ENCODE results near the gene ARHGEF4.

Gene ARHGEF4

GRCh38 chr2:130964931-130965330 is 128.2 kb downstream of the ARHGEF4 start:
- DNase-seq (ENCODE audit: low read depth): no peak
- TF ChIP-seq CTCF (IDR thresholded peaks at IDR 0.05; ENCODE audit: insufficient read depth, low read depth, low read length, missing control alignments): no peak
- H3K4me3 ChIP-seq (ENCODE audit: low read depth, low read length): no peak overlapping the region

- TF ChIP-seq CTCF (IDR thresholded peaks at IDR 0.05; ENCODE audit: insufficient read depth, low read depth, low read length, missing control alignments): no peak
- DNase-seq (ENCODE audit: low read depth): no peak
Measured at GRCh38 chr2:130966149-130966774, 129.5 kb downstream of the ARHGEF4 start.

GRCh38 chr2:130966775-130967490 is 130.2 kb downstream of the ARHGEF4 start:
- no peak for DNase-seq (ENCODE audit: low read depth)
- no peak for TF ChIP-seq CTCF (IDR thresholded peaks at IDR 0.05; ENCODE audit: insufficient read depth, low read depth, low read length, missing control alignments)
- H3K4me3 ChIP-seq (ENCODE audit: low read depth, low read length): no peak overlapping the region

More at GRCh38 chr2:130966149-130966774, 129.5 kb downstream of the ARHGEF4 start:
- H3K4me3 ChIP-seq (ENCODE audit: low read depth, low read length): no peak overlapping the region

- TF ChIP-seq CTCF (IDR thresholded peaks at IDR 0.05; ENCODE audit: insufficient read depth, low read depth, low read length, missing control alignments): no peak
- no peak overlapping the region for H3K4me3 ChIP-seq (ENCODE audit: low read depth, low read length)
- DNase-seq (ENCODE audit: low read depth): no peak
Measured at GRCh38 chr2:130972410-130972809, 135.7 kb downstream of the ARHGEF4 start.

- no peak for TF ChIP-seq CTCF (IDR thresholded peaks at IDR 0.05; ENCODE audit: insufficient read depth, low read depth, low read length, missing control alignments)
- DNase-seq (ENCODE audit: low read depth): no peak
- H3K4me3 ChIP-seq (ENCODE audit: low read depth, low read length): no peak overlapping the region
Measured at GRCh38 chr2:130975729-130976128, 139.0 kb downstream of the ARHGEF4 start.

GRCh38 chr2:130976591-130977237 is 140.0 kb downstream of the ARHGEF4 start:
- H3K4me3 ChIP-seq (ENCODE audit: low read depth, low read length): no peak overlapping the region
- TF ChIP-seq CTCF (IDR thresholded peaks at IDR 0.05; ENCODE audit: insufficient read depth, low read depth, low read length, missing control alignments): no peak
- DNase-seq (ENCODE audit: low read depth): no peak
